ENCODE measurements around the gene SNTB2. TPM values are rescaled to one million over a fixed set of nuclear protein-coding genes. Genes with fewer than 3 reads are reported as not detected.
A peak's percentile ranks its signal among the peaks of the same experiment; 100 is the strongest.

Gene SNTB2
- total RNA-seq, 1 experiment from 2014 or later = 30.3 TPM

DNA sequence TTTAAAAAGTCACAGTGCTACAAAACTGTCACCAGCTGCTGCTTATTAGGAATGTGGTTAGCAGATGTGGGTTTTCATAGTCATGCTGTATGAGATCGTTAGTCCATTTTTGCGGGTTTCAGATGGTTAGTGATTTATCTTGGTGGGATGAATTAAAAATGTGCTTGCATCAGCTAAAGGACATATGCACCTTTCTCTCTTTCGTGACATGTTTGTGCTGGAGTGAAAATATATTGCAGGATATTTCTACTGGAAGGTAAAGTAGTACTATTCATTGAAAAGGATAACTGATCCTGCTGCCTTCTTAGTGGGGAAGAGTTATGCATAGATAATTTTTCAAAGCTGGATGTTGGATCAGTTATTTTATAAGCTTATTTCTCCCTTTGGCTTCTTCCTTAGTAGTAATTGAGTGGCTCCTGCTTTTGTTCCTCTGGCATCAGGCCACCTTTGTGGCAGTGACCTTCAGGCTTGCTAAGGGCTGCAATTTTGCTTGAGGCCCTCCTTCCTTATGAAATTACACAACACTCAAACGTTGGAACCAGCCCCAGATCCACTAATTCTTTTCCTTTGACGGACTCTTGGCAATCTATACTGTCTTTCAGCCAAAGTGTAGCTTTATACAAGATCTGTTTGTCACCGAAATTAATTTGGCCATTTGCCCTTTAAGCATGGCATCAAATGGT is 7.5 kb upstream of the SNTB2 start:
- Histone ChIP-seq H3K27me3 (ENCODE audit: insufficient read depth, low read depth) (no peaks in the 10 kb centered on the region), H3K27ac (peak overlapping the region; percentile 13), H3K4me1 (replicated peaks; ENCODE audit: insufficient read depth) (peaks cover 32% of the 10 kb centered on the region), H3K9me2 (ENCODE audit: insufficient read depth) (no peaks in the 10 kb centered on the region), H4K20me1 (ENCODE audit: insufficient read depth) (no peaks in the 10 kb centered on the region), H2AFZ (no peak overlapping the region), H3K4me3 (no peak overlapping the region), H3F3A (ENCODE audit: insufficient read depth, low read depth) (peaks cover 34% of the 10 kb centered on the region), H3K79me2 (ENCODE audit: low read depth) (no peaks in the 10 kb centered on the region), H3K36me3 (ENCODE audit: low read depth) (no peaks in the 10 kb centered on the region; the same call in 1 of the 2 replicates), H3K4me2 (peak overlapping the region; percentile 23), H3K9me3 (ENCODE audit: insufficient read depth, low read depth) (no peaks in the 10 kb centered on the region)
- POLR2A ChIA-PET (ENCODE audit: unreplicated experiment) = interaction anchor here (0.7 kb wide), 1 partner anchor 13 kb away, joined by 5 read pairs; no protein-coding TSS in a partner anchor
- CTCF ChIA-PET = interaction anchor here (0.9 kb wide), 1 partner anchor 24 kb away, joined by 3 read pairs; no protein-coding TSS in a partner anchor
- no TSS peak for BruUV-seq (replicated peaks)
- intact Hi-C loops (cut with micrococcal nuclease; ENCODE audit: unreplicated experiment) = no loop called here
- TF ChIP-seq EZH2 (IDR thresholded peaks at IDR 0.05; ENCODE audit: low read depth) = no peak
- TF ChIP-seq, protein P1, sequence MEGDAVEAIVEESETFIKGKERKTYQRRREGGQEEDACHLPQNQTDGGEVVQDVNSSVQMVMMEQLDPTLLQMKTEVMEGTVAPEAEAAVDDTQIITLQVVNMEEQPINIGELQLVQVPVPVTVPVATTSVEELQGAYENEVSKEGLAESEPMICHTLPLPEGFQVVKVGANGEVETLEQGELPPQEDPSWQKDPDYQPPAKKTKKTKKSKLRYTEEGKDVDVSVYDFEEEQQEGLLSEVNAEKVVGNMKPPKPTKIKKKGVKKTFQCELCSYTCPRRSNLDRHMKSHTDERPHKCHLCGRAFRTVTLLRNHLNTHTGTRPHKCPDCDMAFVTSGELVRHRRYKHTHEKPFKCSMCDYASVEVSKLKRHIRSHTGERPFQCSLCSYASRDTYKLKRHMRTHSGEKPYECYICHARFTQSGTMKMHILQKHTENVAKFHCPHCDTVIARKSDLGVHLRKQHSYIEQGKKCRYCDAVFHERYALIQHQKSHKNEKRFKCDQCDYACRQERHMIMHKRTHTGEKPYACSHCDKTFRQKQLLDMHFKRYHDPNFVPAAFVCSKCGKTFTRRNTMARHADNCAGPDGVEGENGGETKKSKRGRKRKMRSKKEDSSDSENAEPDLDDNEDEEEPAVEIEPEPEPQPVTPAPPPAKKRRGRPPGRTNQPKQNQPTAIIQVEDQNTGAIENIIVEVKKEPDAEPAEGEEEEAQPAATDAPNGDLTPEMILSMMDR (conservative IDR thresholded peaks at IDR 0.05) = no peak
- peak; percentile 58 to 83 for DNase-seq

DNA sequence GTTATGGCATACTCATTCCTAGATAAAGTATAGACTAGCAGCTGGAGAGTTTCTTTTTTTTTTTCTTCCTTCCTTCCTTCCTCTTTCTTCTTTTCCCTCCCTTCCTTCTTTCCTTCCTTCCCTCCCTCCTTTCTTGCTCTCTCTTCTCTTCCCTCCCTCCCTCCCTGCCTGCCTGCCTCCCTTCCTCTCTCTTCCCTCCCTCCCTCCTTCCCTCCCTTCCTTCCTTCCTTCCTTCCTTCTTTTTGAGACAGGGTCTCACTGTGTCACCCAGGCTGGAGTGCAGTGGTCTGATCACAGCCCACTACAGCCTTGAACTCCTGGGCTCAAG is 7.0 kb upstream of the SNTB2 start:
- ChIA-PET CTCF (interaction anchor here (0.9 kb wide), 1 partner anchor 24 kb away, joined by 3 read pairs; no protein-coding TSS in a partner anchor), POLR2A (ENCODE audit: unreplicated experiment) (interaction anchor here (0.7 kb wide), 1 partner anchor 13 kb away, joined by 5 read pairs; no protein-coding TSS in a partner anchor)
- no peak overlapping the region for H3K27ac ChIP-seq
- no TSS peak for BruUV-seq (replicated peaks)
- no peaks in the 10 kb centered on the region for H3K79me2 ChIP-seq (ENCODE audit: low read depth)
- DNase-seq = no peak
- no peaks in the 10 kb centered on the region for H3K9me2 ChIP-seq (ENCODE audit: insufficient read depth)
- H3K27me3 ChIP-seq (ENCODE audit: insufficient read depth, low read depth) = no peaks in the 10 kb centered on the region
- intact Hi-C loops (cut with micrococcal nuclease; ENCODE audit: unreplicated experiment) = no loop called here
- TF ChIP-seq, protein P1 (conservative IDR thresholded peaks at IDR 0.05) = no peak
- no peak for TF ChIP-seq EZH2 (IDR thresholded peaks at IDR 0.05; ENCODE audit: low read depth)
- H3K9me3 ChIP-seq (ENCODE audit: insufficient read depth, low read depth) = no peaks in the 10 kb centered on the region
- no peaks in the 10 kb centered on the region for H3K36me3 ChIP-seq (ENCODE audit: low read depth)
- H3K4me3 ChIP-seq = no peak overlapping the region
- peaks cover 38% of the 10 kb centered on the region for H3F3A ChIP-seq (ENCODE audit: insufficient read depth, low read depth)
- H3K4me2 ChIP-seq = peak overlapping the region; percentile 23
- peaks cover 32% of the 10 kb centered on the region for H3K4me1 ChIP-seq (replicated peaks; ENCODE audit: insufficient read depth)
- no peak overlapping the region for H2AFZ ChIP-seq
- no peaks in the 10 kb centered on the region for H4K20me1 ChIP-seq (ENCODE audit: insufficient read depth)

DNA sequence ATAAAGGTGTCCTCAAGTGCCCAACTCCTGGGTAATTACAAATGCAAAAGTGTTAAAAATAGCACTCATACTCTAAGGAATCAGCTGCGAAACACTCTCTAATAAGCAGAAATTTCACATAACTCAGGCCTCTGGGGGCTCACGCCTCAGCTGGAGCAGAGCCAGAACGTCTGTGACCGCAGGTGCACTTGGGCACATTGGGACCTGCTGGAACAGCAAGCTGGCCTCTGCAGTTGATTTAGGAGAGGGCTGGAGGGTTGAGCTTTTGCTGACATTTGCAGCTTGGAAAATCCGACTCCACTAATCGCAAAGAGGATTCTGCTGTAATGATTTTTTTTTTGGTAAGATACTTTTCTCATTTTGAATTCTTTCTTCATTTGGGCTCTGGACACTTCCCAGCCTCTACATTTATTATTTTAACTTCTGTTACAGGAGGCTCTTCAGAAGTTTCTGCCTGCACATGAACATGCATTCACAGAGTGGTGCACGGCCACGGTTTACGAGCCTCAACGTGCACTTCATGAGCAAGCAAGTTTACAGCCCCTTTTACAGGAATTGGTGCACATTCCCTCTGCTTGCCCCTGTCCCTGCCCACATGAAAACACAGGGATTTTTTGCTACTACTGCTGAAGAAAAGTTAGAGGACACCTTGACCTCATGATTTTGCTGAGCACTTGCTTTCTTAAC is 4.1 kb upstream of the SNTB2 start:
- H3F3A ChIP-seq (ENCODE audit: insufficient read depth, low read depth) = peaks cover 38% of the 10 kb centered on the region
- no TSS peak for BruUV-seq (replicated peaks)
- ChIA-PET CTCF (no interaction called here), POLR2A (ENCODE audit: unreplicated experiment) (no interaction called here)
- no peaks in the 10 kb centered on the region for H3K36me3 ChIP-seq (ENCODE audit: low read depth)
- H3K79me2 ChIP-seq (ENCODE audit: low read depth) = no peaks in the 10 kb centered on the region
- peaks cover 37% of the 10 kb centered on the region for H3K4me1 ChIP-seq (replicated peaks; ENCODE audit: insufficient read depth)
- no peak overlapping the region for H3K4me3 ChIP-seq
- no peaks in the 10 kb centered on the region for H3K9me2 ChIP-seq (ENCODE audit: insufficient read depth)
- no peak overlapping the region for H3K4me2 ChIP-seq
- intact Hi-C loops (cut with micrococcal nuclease; ENCODE audit: unreplicated experiment) = no loop called here
- no peaks in the 10 kb centered on the region for H3K27me3 ChIP-seq (ENCODE audit: insufficient read depth, low read depth)
- no peaks in the 10 kb centered on the region for H3K9me3 ChIP-seq (ENCODE audit: insufficient read depth, low read depth)
- no peak for DNase-seq
- H3K27ac ChIP-seq = no peak overlapping the region
- TF ChIP-seq, protein P1 (conservative IDR thresholded peaks at IDR 0.05) = no peak
- TF ChIP-seq EZH2 (IDR thresholded peaks at IDR 0.05; ENCODE audit: low read depth) = no peak
- H4K20me1 ChIP-seq (ENCODE audit: insufficient read depth) = no peaks in the 10 kb centered on the region
- no peak overlapping the region for H2AFZ ChIP-seq

All from PC-9 (cell line).